8988T (cell line): ENCODE measurements around the gene RGS19.

ENCODE experiments used
- DNase-seq: peaks from one replicate; pipeline ENCODE4 v3.0.0; 2011

Gene RGS19

GRCh38 chr20:64076061-64076997 lies 3.0 kb downstream of the RGS19 start:
- no peak for DNase-seq

- DNase-seq, result no peak
Observed at GRCh38 chr20:64075556-64075955, 3.8 kb downstream of the RGS19 start.

GRCh38 chr20:64074963-64075362 lies 4.4 kb downstream of the RGS19 start:
- DNase-seq, result no peak

- DNase-seq, result no peak
Observed at GRCh38 chr20:64074184-64074789, 5.0 kb downstream of the RGS19 start.

GRCh38 chr20:64073476-64074183 lies 5.7 kb downstream of the RGS19 start:
- no peak for DNase-seq

- DNase-seq, result no peak
Observed at GRCh38 chr20:64072498-64073063, 6.7 kb downstream of the RGS19 start.

GRCh38 chr20:64071341-64072332 lies 7.7 kb downstream of the RGS19 start:
- DNase-seq, result no peak

- no peak for DNase-seq
Observed at GRCh38 chr20:64070244-64070993, 8.9 kb downstream of the RGS19 start.

- peak; percentile 99 for DNase-seq
Observed at GRCh38 chr20:64069614-64070243, 9.6 kb downstream of the RGS19 start.

- DNase-seq, result no peak
Observed at GRCh38 chr20:64069209-64069613, 10.1 kb downstream of the RGS19 start.

- DNase-seq, result no peak
Observed at GRCh38 chr20:64068386-64069208, 10.7 kb downstream of the RGS19 start.

- DNase-seq, result no peak
Observed at GRCh38 chr20:64067733-64068307, 11.5 kb downstream of the RGS19 start.

- no peak for DNase-seq
Observed at GRCh38 chr20:64067005-64067632, 12.2 kb downstream of the RGS19 start.

- no peak for DNase-seq
Observed at GRCh38 chr20:64065974-64066343, 13.4 kb downstream of the RGS19 start.

- DNase-seq, result no peak
Observed at GRCh38 chr20:64065062-64065973, 14.0 kb downstream of the RGS19 start.

GRCh38 chr20:64064145-64064698 lies 15.1 kb downstream of the RGS19 start:
- no peak for DNase-seq

- no peak for DNase-seq
Observed at GRCh38 chr20:64063389-64064144, 15.8 kb downstream of the RGS19 start.
